ENCODE measurements around the gene DMAC2L. TPM values are rescaled to one million over a fixed set of nuclear protein-coding genes. Genes with fewer than 3 reads are reported as not detected.

Gene DMAC2L
- total RNA-seq, 1 donor from 2014 or later, result 19.6 TPM

- no peak for TF ChIP-seq CTCF (IDR thresholded peaks at IDR 0.05)
- Histone ChIP-seq H3K9me3 (no peaks in the 10 kb centered on the region), H3K27me3 (ENCODE audit: low read depth) (no peaks in the 10 kb centered on the region), H3K4me1 (peaks cover 31% of the 10 kb centered on the region), H3K27ac (peak overlapping the region; percentile 19), H3K36me3 (peaks cover 13% of the 10 kb centered on the region), H3K4me3 (no peak overlapping the region)
- intact Hi-C loops (cut with DNase I), result no loop called here
- DNase-seq, result no peak
- ATAC-seq, result no peak
These were observed 31.3 kb downstream of the DMAC2L start for GRCh38 chr14:50343434-50343833.

DNA sequence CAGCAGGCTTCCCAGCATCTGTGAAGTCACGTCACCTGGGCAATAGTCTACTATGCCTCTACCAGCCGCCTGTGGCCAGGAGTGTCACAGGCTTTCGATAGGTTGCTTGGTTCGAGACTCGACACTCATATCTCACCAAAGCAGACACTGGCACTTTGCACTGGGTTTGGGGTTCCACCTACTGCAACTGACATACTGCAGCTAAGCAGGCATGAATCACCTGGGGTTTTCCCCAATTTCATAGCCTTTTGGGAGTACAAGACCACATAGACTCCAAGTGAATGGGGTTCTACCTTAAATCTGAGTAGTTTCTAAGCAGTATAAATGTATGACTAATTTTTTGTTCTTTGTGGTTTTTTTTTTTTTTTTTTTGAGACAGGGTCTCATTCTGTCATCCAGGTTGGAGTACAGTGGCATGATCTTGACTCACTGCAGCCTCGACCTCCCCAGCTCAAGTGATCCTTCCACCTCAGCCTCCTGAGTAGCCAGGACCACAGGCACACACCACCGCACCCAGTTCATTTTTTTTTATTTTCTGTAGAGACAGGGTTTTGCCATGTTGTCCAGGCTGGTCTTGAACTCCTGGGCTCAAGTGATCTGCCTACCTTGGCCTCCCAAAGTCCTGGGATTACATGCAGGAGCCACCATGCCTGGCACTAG lies 32.1 kb downstream of the DMAC2L start:
- Histone ChIP-seq H3K36me3 (peaks cover 6% of the 10 kb centered on the region), H3K4me1 (peaks cover 27% of the 10 kb centered on the region), H3K27ac (peak overlapping the region; percentile 19), H3K9me3 (no peaks in the 10 kb centered on the region), H3K27me3 (ENCODE audit: low read depth) (no peaks in the 10 kb centered on the region), H3K4me3 (no peak overlapping the region)
- ATAC-seq, result no peak
- intact Hi-C loops (cut with DNase I), result no loop called here
- DNase-seq, result no peak
- TF ChIP-seq CTCF (IDR thresholded peaks at IDR 0.05), result no peak

DNA sequence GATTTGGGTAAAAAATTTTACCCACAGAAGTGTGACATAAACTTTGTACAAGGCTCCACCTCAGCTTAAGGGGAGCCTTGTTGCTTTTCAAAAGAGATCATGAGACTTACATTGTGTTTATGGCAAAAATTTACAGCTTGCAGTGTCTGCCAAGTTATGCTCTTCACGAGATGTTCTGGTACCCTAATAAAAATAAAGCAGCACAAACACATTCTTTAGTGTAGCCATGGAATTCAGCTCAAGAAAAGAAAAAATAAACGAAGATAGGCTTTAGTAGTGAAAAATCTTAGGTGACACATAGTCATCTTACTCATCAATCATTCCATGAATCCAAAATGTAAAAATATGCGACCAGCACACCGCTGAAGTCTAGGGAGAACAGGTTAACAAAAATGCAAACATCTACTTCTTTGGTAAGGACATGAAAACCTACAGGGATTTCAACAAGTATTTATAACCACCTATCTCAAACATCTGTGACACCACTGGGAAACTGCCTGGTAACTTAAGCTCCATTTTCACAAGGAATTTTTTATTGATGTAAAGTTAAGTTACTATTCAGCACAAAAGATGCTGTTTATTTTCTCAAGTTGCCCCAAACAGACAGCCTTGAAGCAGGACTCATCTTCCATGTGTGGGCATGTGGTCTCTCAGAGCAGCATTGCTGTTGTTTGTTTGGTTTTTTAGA lies 32.9 kb downstream of the DMAC2L start:
- ATAC-seq, result no peak
- no peak overlapping the region for H3K27ac ChIP-seq
- intact Hi-C loops (cut with DNase I), result no loop called here
- no peaks in the 10 kb centered on the region for H3K27me3 ChIP-seq (ENCODE audit: low read depth)
- H3K9me3 ChIP-seq, result no peaks in the 10 kb centered on the region
- H3K36me3 ChIP-seq, result peaks cover 6% of the 10 kb centered on the region
- H3K4me1 ChIP-seq, result peaks cover 27% of the 10 kb centered on the region
- TF ChIP-seq CTCF (IDR thresholded peaks at IDR 0.05), result no peak
- no peak for DNase-seq
- H3K4me3 ChIP-seq, result no peak overlapping the region

DNA sequence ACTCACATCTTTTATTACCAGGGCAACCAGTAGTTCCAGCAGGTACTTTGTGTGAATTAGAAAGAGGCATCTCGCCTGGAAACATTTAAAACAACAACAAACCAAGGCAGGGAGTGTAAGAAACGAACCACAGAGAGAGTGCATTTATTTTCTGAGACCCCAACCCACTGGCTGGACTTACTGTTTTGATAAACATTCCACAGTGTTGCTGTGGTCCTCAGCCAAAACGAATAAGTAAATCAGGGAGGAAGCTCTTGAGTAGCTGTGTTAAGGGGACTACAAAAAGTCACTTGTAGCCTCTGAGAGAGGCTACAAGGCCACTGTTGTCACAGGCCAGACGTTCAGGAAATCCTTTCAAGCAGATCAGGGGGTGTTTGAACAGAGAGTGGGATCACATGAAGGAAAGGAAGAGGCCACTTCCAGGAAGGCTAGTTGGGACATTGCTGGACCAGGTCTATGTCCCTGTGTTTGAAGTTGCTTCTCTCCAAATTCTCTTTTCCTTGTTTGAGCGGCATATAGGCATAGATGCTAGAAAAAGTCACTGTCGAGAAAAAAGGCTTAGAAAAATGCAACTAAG lies 33.8 kb downstream of the DMAC2L start:
- H3K4me1 ChIP-seq, result peaks cover 27% of the 10 kb centered on the region
- H3K36me3 ChIP-seq, result peaks cover 2% of the 10 kb centered on the region
- TF ChIP-seq CTCF (IDR thresholded peaks at IDR 0.05), result no peak
- H3K27ac ChIP-seq, result peak overlapping the region; percentile 4
- H3K9me3 ChIP-seq, result no peaks in the 10 kb centered on the region
- DNase-seq (no peak), ATAC-seq (no peak)
- H3K27me3 ChIP-seq (ENCODE audit: low read depth), result no peaks in the 10 kb centered on the region
- no peak overlapping the region for H3K4me3 ChIP-seq
- intact Hi-C loops (cut with DNase I), result no loop called here

DNA sequence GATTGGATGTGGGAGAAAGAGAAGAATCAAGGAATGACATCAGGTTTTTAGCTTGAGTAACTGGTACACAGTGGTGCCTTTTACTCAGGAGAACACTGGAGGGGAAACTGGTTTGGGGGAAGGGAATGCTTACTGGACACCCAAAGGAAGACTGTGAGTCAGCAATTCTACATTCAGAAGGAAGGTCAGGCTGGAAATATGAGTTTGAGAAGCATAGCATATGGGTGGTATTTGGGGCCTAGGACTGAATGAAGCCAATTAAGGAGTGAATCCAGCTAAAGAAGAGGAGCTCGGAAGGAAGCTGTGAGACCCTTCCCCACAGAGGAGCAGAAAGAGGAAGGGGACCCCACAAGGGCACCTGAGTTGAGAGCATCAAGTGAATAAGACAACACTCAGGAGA lies 35.4 kb downstream of the DMAC2L start:
- Histone ChIP-seq H3K36me3 (no peaks in the 10 kb centered on the region), H3K4me3 (no peak overlapping the region), H3K9me3 (no peaks in the 10 kb centered on the region), H3K4me1 (peaks cover 22% of the 10 kb centered on the region), H3K27me3 (ENCODE audit: low read depth) (no peaks in the 10 kb centered on the region), H3K27ac (no peak overlapping the region)
- ATAC-seq (peak in 1 of 2 donors; percentile 27), DNase-seq (no peak)
- no peak for TF ChIP-seq CTCF (IDR thresholded peaks at IDR 0.05)
- intact Hi-C loops (cut with DNase I), result no loop called here
